A549 (cell line): ENCODE measurements around the gene FSTL4.

Experiments
- BHLHE40 ChIP-seq: IDR thresholded peaks from 2 replicates; pipeline ENCODE4 v1.6.1; 2012; ENCODE audit warnings: low read depth, low read length, inconsistent platforms
- ESRRA ChIP-seq: fragments of 150-350 bp; IDR thresholded peaks from 2 replicates; pipeline ENCODE4 v1.6.1; 2014; ENCODE audit warnings: mild to moderate bottlenecking, low read length, borderline replicate concordance
- HEYL ChIP-seq: fragments of 250-450 bp; sonication (Bioruptor Pico); IDR thresholded peaks from 2 replicates; pipeline ENCODE4 v1.8.0; 2021; ENCODE audit warnings: mild to moderate bottlenecking, moderate library complexity
- KDM1A ChIP-seq: fragments of 200-600 bp; sonication (generic); IDR thresholded peaks from 2 replicates; pipeline ENCODE4 v1.6.1; 2016; ENCODE audit warnings: low read depth, mild to moderate bottlenecking
- POLR2AphosphoS2 ChIP-seq: conservative IDR thresholded peaks from 2 replicates; pipeline ENCODE4 v1.6.1; 2012; ENCODE audit warnings: low read length, improper control_type of control experiment, inconsistent platforms
- RAD21 ChIP-seq, 2 experiments: fragments of >200 bp in 1 of 2; sonication (Bioruptor Twin) in 1 of 2; formaldehyde crosslinking in 1 of 2; IDR thresholded peaks in 1 of 2; conservative IDR thresholded peaks in 1 of 2; 2 replicates in 1 of 2; 3 replicates in 1 of 2; pipeline ENCODE4 v1.6.1; 2012 to 2018; ENCODE audit warnings: inconsistent platforms in 1 of 2
- TF ChIP-seq, protein P1 (sequence below): fragments of >200 bp; sonication (Bioruptor Twin); formaldehyde crosslinking; IDR thresholded peaks from 3 replicates; pipeline ENCODE4 v1.5.1; 2016
- TF ChIP-seq, protein P2 (sequence below): fragments of 450-650 bp; IDR thresholded peaks from 2 replicates; pipeline ENCODE4 v1.6.1; 2014; ENCODE audit warnings: antibody characterized with exemption
- TF ChIP-seq, protein P3 (sequence below): IDR thresholded peaks from 2 replicates; pipeline ENCODE4 v1.6.1; 2012

DNA sequence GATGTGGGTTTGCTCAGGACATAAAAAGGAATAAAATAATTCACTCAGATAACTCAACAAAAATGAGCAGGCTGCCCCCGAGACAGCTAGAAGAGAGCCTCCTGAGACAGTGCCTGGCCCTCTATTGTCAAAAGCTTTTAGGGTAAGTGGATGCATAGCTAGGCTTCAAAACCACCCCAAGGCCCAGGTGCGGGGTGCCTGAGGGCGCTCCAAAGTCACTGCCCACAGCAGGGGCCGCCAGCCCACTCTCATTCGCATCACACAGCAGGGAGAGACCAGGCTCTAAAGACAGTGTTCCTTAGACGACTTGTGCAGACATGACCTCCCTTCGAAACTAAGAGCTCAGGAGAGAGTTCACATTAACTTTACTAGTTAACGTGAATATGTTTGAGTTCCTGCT is 271.5 kb downstream of the FSTL4 start:
- TF ChIP-seq, protein P1, sequence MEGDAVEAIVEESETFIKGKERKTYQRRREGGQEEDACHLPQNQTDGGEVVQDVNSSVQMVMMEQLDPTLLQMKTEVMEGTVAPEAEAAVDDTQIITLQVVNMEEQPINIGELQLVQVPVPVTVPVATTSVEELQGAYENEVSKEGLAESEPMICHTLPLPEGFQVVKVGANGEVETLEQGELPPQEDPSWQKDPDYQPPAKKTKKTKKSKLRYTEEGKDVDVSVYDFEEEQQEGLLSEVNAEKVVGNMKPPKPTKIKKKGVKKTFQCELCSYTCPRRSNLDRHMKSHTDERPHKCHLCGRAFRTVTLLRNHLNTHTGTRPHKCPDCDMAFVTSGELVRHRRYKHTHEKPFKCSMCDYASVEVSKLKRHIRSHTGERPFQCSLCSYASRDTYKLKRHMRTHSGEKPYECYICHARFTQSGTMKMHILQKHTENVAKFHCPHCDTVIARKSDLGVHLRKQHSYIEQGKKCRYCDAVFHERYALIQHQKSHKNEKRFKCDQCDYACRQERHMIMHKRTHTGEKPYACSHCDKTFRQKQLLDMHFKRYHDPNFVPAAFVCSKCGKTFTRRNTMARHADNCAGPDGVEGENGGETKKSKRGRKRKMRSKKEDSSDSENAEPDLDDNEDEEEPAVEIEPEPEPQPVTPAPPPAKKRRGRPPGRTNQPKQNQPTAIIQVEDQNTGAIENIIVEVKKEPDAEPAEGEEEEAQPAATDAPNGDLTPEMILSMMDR, result no peak
- TF ChIP-seq RAD21 (conservative IDR thresholded peaks at IDR 0.05 in 1 of 2, IDR thresholded peaks at IDR 0.05 in 1 of 2), result no peak
- TF ChIP-seq, protein P2, sequence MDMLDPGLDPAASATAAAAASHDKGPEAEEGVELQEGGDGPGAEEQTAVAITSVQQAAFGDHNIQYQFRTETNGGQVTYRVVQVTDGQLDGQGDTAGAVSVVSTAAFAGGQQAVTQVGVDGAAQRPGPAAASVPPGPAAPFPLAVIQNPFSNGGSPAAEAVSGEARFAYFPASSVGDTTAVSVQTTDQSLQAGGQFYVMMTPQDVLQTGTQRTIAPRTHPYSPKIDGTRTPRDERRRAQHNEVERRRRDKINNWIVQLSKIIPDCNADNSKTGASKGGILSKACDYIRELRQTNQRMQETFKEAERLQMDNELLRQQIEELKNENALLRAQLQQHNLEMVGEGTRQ, result no peak
- TF ChIP-seq KDM1A, result no peak
- TF ChIP-seq BHLHE40, result no peak
- TF ChIP-seq ESRRA, result no peak
- no peak for TF ChIP-seq HEYL (CRISPR knock-in tag)
- TF ChIP-seq POLR2AphosphoS2, result no peak
- TF ChIP-seq, protein P3, sequence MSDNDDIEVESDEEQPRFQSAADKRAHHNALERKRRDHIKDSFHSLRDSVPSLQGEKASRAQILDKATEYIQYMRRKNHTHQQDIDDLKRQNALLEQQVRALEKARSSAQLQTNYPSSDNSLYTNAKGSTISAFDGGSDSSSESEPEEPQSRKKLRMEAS, result no peak
